ENCODE results near the gene AK2.

The AK2 gene

GRCh38 chr1:32972814-32973428, 63.8 kb downstream of the AK2 start:
- Histone ChIP-seq H3K27me3 (ENCODE audit: insufficient read depth, low read length, poor library complexity) (no peaks in the 10 kb centered on the region), H3K36me3 (ENCODE audit: insufficient read depth, low read length) (no peaks in the 10 kb centered on the region), H3K4me3 (ENCODE audit: low read depth in 1 of 2, low read length in 2 of 2) (no peak overlapping the region), H3K27ac (ENCODE audit: low read length) (no peak overlapping the region), H3K79me2 (ENCODE audit: insufficient read depth, low read length) (no peaks in the 10 kb centered on the region), H3K9ac (ENCODE audit: low read depth, low read length) (no peak overlapping the region), H4K20me1 (ENCODE audit: insufficient read depth, low read length) (no peaks in the 10 kb centered on the region), H3K4me2 (ENCODE audit: insufficient read depth, low read length) (no peak overlapping the region), H2AFZ (ENCODE audit: low read depth, low read length) (no peak overlapping the region), H3K4me1 (ENCODE audit: insufficient read depth, low read length) (no peaks in the 10 kb centered on the region), H3K9me3 (ENCODE audit: insufficient read depth, low read length, severe bottlenecking) (no peaks in the 10 kb centered on the region)
- ATAC-seq (ENCODE audit: insufficient read depth, low read depth) (no peak), DNase-seq (no peak)
- TF ChIP-seq EZH2 (IDR thresholded peaks at IDR 0.05; ENCODE audit: borderline replicate concordance, low read depth, low read length, severe bottlenecking) (no peak), CTCF (IDR thresholded peaks at IDR 0.05; ENCODE audit: borderline replicate concordance, extremely low read depth, low read length, poor library complexity, severe bottlenecking) (no peak)

- H3K9ac ChIP-seq (ENCODE audit: low read depth, low read length): no peak overlapping the region
- no peak overlapping the region for H2AFZ ChIP-seq (ENCODE audit: low read depth, low read length)
- H3K27me3 ChIP-seq (ENCODE audit: insufficient read depth, low read length, poor library complexity): no peaks in the 10 kb centered on the region
- TF ChIP-seq CTCF (IDR thresholded peaks at IDR 0.05; ENCODE audit: borderline replicate concordance, extremely low read depth, low read length, poor library complexity, severe bottlenecking): no peak
- no peak for TF ChIP-seq EZH2 (IDR thresholded peaks at IDR 0.05; ENCODE audit: borderline replicate concordance, low read depth, low read length, severe bottlenecking)
- no peak overlapping the region for H3K27ac ChIP-seq (ENCODE audit: low read length)
- H3K4me3 ChIP-seq (ENCODE audit: low read depth in 1 of 2, low read length in 2 of 2): no peak overlapping the region
- DNase-seq (no peak), ATAC-seq (ENCODE audit: insufficient read depth, low read depth) (no peak)
- H3K9me3 ChIP-seq (ENCODE audit: insufficient read depth, low read length, severe bottlenecking): no peaks in the 10 kb centered on the region
- no peaks in the 10 kb centered on the region for H3K4me1 ChIP-seq (ENCODE audit: insufficient read depth, low read length)
- H3K36me3 ChIP-seq (ENCODE audit: insufficient read depth, low read length): no peaks in the 10 kb centered on the region
- H3K79me2 ChIP-seq (ENCODE audit: insufficient read depth, low read length): no peaks in the 10 kb centered on the region
- H4K20me1 ChIP-seq (ENCODE audit: insufficient read depth, low read length): no peaks in the 10 kb centered on the region
- no peak overlapping the region for H3K4me2 ChIP-seq (ENCODE audit: insufficient read depth, low read length)
Observed at GRCh38 chr1:32971576-32971975, 65.1 kb downstream of the AK2 start.

- Histone ChIP-seq H3K4me3 (ENCODE audit: low read depth in 1 of 2, low read length in 2 of 2) (no peak overlapping the region), H3K4me1 (ENCODE audit: insufficient read depth, low read length) (no peaks in the 10 kb centered on the region), H3K27ac (ENCODE audit: low read length) (no peak overlapping the region), H3K9me3 (ENCODE audit: insufficient read depth, low read length, severe bottlenecking) (no peaks in the 10 kb centered on the region), H3K9ac (ENCODE audit: low read depth, low read length) (no peak overlapping the region), H3K4me2 (ENCODE audit: insufficient read depth, low read length) (no peak overlapping the region), H4K20me1 (ENCODE audit: insufficient read depth, low read length) (no peaks in the 10 kb centered on the region), H3K36me3 (ENCODE audit: insufficient read depth, low read length) (no peaks in the 10 kb centered on the region), H2AFZ (ENCODE audit: low read depth, low read length) (no peak overlapping the region), H3K27me3 (ENCODE audit: insufficient read depth, low read length, poor library complexity) (no peaks in the 10 kb centered on the region), H3K79me2 (ENCODE audit: insufficient read depth, low read length) (no peaks in the 10 kb centered on the region)
- ATAC-seq (ENCODE audit: insufficient read depth, low read depth): no peak
- TF ChIP-seq EZH2 (IDR thresholded peaks at IDR 0.05; ENCODE audit: borderline replicate concordance, low read depth, low read length, severe bottlenecking) (no peak), CTCF (IDR thresholded peaks at IDR 0.05; ENCODE audit: borderline replicate concordance, extremely low read depth, low read length, poor library complexity, severe bottlenecking) (no peak)
- DNase-seq: no peak
Observed at GRCh38 chr1:32971156-32971555, 65.5 kb downstream of the AK2 start.
